HG02798 (cell line): ENCODE measurements around the gene KCNT1.
"Not testable (repeated sequence)": the region's sequence is repeated elsewhere in the genome, so short reads cannot be mapped to it uniquely, and the experiment has no call there.

Experiments used
- ATAC-seq: cut with Tn5 transposase; IDR thresholded peaks from one replicate; pipeline ENCODE4 v1.9.1; 2021; ENCODE audit warnings: mild to moderate bottlenecking; ENCODE audit not compliant: unreplicated experiment, poor library complexity

The KCNT1 gene

DNA sequence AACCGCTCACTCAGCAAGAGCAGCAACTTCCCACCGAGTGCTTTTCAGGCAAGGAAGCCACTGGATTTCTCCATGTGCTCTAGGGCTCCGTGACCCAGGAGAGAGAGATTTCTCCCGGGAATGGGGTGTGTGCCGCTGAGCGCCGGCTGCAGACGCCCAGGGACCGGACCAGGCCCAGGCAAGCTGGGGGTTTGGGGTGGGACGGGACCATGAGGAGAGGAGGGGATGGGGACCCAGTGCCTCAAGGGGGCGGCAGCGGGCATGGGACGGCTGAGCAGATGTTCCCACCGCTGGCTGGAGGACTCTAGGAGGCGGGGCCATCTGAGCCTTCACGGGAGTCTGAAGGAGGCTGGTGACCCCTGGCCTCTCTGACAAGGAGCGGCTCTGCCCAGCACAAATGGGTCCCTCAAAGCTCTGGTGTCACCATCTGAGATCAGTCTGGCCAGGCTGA, 30.4 kb upstream of the KCNT1 start:
- no peak for ATAC-seq

GRCh38 chr9:135672786-135673185, 29.2 kb upstream of the KCNT1 start:
- ATAC-seq: not testable (repeated sequence)

- no peak for ATAC-seq
Observed at GRCh38 chr9:135673941-135674340, 28.0 kb upstream of the KCNT1 start.

- no peak for ATAC-seq
Observed at GRCh38 chr9:135674977-135675376, 27.0 kb upstream of the KCNT1 start.

GRCh38 chr9:135676891-135677290, 25.1 kb upstream of the KCNT1 start:
- no peak for ATAC-seq

- ATAC-seq: no peak
Observed at GRCh38 chr9:135677641-135678168, 24.3 kb upstream of the KCNT1 start.

DNA sequence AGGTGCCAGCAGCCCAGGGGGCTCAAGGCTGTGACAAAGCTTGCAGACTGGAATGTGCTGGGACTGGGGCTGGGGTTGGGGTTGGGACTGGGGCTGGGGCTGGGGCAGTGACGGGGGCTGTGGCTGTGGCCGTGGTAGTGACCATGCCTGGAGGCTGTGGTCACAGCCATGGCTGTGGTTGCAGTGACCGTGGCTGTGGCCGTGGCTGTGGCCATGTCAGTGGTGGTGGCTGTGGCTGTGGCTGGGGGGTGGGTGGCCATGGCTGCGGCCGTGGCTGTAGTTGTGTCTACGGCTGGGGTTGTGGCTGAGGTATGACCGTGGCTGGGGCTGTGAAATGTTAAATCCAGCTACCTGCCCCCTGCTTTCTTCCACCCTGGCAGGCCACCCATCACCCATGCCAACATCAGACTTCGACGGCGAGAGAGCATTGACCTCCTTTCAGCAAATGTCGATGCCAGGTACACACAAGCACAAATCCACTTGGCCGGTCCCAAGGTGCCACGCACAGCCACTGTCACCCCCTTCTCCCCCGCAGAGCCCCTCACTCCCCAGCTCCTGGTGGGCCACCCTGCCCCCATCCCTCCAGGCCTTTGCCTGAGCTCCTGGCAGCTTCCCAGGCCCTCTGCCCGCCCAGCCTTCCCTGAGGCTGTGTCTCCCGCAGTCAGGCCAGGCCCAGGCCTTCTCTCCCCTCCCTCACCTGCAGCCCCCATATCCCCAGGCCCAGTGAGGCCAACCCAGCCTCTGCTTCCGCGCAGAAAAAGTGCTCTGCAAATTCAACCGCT, 23.6 kb upstream of the KCNT1 start:
- ATAC-seq: no peak

- ATAC-seq: no peak
Observed at GRCh38 chr9:135680056-135680455, 21.9 kb upstream of the KCNT1 start.

DNA sequence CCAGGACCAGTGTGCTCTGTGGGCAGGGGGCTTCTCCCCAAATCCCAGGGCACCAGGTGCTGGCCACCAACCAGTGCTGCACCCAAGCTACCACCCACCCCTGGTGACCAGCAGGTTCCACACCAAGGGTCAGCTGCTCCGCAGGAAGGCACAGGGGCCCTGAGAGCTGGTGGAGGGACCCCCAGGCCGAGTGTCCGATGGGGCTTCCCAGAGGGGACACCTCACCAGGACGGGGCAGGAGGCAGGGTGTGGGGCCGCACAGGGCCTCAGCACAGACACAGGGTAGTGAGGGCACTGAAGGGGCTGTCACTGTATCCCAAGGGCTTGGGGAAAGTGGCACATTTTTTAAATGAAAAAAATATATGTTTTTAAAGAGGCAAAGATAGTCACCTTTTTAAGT, 20.8 kb upstream of the KCNT1 start:
- no peak for ATAC-seq

DNA sequence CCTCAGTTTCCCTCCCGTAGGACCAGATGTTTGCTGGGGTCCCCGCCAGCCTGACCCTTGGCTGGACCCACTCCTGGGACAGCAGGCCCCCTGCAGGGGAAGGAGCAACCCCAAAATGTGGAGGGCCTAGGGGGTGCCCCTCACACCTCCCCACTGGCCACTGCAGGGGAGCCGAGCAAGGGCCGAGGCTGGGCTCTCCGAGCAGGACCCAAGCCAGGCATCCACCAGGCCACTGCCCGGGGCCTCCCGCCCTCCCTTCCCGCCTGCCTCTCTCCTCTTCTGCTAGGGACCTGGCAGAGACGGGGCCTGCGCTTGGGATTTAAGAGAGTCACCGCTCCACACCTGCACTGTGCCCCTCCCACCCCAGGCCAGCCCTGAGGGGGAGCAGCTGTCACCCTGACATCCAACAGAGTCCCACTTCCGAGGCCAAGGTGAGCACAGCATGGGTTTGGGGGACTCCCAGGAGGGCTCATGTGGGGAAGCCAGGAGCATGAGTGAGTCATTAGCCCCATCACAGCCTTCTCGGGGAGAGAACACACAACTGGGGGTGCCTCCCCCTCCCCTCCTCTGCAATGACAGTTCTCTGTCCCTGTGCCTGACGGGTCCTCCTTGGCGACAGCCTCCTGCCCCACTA, 18.5 kb upstream of the KCNT1 start:
- ATAC-seq: no peak

DNA sequence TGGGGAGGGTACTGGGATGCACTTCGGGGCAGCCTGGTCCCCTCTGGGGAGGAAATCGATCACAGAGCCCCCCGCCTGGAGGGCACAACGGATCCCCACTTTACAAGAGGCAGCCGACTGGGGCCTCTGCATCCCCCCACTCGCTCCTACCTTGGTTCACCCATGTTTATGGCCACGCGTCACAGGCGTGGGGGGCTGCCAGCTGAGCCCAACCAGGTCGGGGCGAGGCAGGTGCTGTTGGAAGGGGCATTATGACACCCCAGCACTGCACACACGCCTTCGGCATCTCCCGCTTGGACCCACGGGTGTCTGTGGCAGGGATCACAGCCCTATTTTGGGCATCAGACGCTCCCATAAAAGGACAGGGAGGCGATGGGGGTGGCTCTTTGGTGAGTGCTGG, 17.3 kb upstream of the KCNT1 start:
- no peak for ATAC-seq

DNA sequence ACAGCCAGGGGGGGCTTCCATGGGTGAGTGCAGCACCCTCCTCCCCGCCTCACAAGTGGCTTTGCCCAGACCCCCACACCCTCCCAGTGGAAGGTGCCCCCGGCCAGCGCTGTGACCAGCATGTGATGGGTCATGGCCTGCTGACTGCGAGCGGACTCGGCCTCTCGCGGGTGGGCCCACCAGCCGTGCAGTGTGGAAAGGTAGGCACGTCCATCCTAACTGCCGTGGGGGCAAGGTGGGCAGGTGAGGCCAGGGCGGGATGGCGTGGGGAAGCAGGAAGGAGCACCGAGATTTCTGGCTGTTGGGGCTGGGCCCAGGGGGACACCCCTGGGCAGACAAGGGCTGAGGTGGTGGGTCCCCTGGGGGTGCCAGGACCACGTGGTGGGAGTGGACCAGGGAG, 14.8 kb upstream of the KCNT1 start:
- no peak for ATAC-seq

GRCh38 chr9:135689011-135689410, 13.0 kb upstream of the KCNT1 start:
- ATAC-seq: no peak

GRCh38 chr9:135690836-135691570, 11.0 kb upstream of the KCNT1 start:
- ATAC-seq: no peak

GRCh38 chr9:135692410-135692809, 9.6 kb upstream of the KCNT1 start:
- no peak for ATAC-seq

DNA sequence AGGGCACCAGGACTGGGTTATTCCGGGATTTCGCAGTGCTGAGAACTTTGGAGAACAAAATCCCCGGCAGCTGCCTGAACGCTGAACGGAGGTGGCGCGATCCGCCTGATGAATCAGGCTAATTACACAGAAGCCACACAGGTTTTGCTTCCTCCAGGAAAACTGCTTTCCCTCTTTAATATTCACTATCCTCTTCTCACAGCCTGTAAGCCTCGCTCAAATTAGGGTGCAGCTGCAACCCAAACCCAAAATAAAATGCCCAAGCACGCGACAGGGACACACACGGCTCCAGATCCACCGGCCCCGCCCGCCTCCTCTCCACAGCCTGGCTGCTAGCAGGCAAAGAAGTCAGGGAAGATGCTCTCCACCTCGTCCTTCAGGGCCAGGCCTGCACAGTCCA, 8.7 kb upstream of the KCNT1 start:
- ATAC-seq: no peak

DNA sequence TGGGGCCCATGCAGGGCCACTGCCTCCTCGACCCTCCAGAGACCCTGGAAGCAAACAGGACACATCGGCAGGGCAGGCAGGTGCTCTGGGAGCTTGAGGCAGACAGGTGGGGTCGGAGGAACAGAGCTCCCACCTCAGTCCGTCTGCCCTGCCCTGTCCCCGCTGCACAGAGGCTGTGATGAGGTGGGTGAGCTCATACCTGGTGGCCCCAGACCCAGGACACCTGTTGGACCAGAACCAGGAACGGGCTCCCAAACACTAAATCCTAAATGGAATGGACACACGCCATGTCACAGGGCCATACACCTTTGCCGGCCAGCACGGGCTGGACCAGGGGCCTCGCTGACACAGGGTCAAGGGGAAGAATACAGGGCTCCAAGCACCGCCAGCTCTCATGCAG, 8.2 kb upstream of the KCNT1 start:
- no peak for ATAC-seq

GRCh38 chr9:135694414-135694813, 7.6 kb upstream of the KCNT1 start:
- ATAC-seq: no peak

DNA sequence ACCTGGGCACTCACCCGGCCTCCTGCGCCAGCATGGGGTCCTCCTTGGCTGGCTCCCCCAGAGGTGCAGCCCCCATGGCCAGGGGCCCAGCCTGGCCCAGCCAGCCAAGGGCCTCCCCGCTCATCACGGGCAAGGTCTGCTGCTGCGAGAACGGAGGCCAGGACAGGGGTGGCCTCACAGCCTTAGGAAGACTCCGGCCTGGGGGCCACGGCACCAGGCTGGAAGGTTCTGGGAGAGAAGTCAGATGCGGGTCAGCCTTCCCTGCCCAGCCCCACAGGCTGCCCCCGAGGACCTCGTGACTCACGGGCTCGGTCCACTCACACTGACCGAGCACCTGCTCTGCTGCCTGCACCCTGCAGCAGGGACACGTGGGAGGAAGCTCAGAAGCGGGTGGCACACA, 6.9 kb upstream of the KCNT1 start:
- ATAC-seq: no peak

DNA sequence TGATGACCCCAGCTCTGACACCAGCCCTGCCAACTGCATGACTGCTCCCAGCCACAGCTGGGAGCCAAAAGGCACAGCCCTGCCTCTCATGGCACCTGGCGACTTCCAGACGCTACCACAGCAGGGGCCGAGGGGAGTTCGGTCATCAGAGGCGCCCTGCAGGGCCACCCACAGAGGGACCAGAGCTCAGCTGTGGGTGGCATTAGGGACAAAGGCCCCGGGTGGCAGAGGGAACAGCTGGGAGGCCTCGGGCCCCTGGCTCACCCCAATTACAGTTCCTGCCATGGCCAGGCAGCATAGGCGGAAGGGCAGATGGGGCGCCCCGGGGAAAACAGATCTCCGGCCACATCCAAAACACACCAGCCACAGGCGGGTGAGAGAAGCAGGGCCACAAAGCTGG, 6.3 kb upstream of the KCNT1 start:
- ATAC-seq: no peak

GRCh38 chr9:135696446-135696845, 5.5 kb upstream of the KCNT1 start:
- no peak for ATAC-seq
